Kidney tubule cell (primary cell): ENCODE results near the gene FNIP1.
"Not testable (repeated sequence)": the region's sequence is repeated elsewhere in the genome, so short reads cannot be mapped to it uniquely, and the experiment has no call there.

Experiments used
- DNase-seq: peaks from one replicate; pipeline ENCODE4 v3.0.0-alpha.2; 2018; ENCODE audit warnings: low spot score

The FNIP1 gene

DNA sequence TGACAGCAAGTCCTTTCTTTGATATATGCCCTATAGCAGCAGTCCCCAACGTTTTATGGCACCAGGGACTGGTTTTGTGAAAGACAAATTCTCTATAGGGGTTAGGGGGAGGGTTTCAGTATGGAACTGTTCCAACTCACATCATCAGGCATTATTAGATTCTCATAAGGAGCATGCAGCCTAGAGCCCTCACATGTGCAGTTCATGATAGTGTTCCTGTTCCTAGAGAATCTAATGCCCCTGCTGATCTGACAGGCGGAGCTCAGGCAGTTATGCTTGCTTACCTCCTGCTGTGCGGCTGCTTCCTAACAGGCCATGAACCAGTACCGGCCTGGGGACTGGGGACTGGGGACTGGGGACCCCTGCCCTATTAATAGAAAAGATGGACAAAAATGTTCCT is 159.1 kb downstream of the FNIP1 start:
- DNase-seq = no peak

DNA sequence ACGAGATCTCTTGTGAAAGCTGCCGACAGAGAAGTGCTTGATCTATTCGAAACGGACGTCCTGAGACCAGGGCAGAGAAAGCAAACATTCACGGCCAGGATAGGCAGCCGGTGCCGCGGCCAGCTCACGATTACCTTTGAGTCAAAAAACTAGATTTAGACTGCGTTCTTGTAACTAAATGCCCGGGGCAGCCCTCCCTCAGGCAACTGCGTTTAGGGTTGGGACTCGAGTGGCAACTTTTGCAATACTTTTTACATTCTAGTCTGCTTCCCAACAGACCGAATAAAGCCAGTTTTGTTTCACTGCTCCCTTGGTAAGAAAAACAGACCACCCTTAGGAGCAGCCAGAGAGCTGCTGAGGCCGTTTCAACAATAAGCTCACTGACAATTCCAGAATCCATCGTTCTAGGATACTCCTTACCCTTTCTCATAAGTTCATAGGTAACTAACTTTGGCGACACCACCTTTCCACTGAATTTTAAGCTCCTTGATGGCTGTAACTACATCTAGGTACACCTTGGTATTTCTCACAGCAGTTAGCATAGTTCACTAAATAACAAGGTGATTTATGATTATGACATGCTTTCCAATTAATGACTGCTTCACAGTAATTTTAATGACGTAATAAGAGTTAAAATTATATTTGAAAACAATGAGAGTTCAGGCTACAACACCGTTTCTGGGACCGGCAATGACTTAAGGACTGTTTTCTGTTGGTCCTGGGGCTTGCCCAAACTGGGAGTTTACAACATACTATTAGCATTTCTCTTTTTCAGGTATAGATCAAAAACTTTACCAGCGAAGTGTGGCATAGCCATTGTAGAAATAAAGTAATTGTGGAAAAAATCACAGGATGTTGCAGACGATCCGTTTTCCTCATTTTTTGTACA is 160.9 kb downstream of the FNIP1 start:
- peak; percentile 46 for DNase-seq

DNA sequence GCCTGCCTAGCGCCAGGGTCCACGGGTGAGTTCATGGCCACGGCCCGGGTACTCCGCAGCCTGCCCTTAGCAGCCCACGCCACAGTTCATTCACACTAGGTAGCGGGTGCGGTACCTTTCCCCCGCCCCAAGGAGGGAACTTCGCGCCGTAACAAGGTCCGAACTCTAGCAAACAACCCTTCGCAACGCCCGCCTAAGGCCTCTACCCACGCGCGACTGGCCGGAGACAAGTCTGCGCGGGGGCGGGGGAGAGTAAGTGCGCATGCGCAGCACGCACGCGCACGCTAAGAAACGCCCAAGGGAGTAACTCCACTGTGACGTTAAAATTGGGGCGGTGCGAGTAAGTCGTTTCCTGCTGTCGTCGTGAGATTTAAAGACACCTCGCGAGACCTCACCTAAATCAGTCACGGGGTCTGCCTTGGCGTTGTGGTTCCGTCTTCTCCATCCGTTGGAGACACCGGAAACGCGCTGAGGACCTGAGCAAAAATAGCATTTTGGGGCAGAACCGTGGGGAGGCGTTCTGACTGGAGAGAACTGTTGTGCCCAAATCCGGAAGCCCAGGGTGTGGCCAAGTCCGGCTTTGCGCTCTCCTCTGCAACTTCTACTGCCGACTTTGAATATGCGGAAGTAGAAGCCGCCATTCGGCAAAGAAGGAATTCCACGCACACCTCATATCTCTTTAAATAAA is 161.7 kb downstream of the FNIP1 start, which contains the start of gene RAPGEF6:
Gene RAPGEF6, minus strand, starts transcription at position 234 of the 688 bp plus-strand sequence. Its CDS starts 199 bp downstream, at position 35.
- DNase-seq = peak; percentile 100

DNA sequence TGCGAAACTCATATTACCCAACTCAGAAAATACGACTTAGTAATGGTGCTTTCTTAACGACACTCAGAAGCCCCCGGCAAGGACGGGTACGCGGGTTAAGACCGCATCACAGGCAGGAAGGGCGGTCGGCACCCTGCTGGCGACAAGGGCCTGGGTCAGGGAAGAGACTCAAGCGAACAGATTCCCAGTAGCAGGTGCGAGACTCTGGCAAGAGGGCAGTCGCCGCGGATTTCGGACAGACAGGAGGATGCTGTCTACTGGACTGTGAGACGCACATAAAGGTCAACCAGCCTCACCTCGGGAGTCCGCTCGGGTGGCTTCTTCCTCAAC is 162.2 kb downstream of the FNIP1 start:
- DNase-seq = peak; percentile 75

DNA sequence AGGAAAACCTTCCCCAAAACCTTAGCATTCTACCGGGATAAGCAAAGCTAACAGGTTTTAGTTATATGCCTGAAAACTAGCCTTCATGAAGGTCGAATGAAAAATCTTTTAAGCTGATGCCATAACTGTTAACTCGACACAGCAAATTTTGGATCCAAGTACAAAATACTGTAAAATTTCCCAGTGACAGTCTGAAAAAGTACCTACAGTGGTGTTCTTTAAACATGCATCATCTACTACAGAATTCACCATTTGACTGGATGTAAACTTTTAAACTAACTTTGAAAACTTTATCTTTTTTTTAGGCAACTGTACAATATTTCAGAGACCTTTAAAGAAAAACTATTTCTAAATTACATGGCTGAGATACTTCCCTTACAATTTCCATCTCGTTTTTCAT is 162.6 kb downstream of the FNIP1 start:
- peak; percentile 14 for DNase-seq

DNA sequence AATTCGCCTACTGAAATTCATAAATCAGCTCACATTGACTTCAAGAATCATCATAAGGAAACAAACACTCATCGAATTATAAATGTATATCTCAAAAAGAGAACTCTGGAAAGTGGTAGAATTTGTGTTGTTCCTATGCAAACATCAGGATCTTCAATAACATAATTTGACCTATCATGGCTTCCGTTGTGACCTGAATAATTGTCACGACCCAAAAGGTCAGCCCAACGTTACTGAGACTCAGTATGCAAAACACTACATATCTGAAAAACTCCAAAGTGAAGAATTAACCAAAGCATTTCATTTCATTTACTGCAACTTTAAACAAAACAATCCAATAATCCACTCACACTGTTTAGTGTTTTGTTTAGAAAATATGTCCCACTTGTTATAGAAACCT is 163.0 kb downstream of the FNIP1 start:
- no peak for DNase-seq

DNA sequence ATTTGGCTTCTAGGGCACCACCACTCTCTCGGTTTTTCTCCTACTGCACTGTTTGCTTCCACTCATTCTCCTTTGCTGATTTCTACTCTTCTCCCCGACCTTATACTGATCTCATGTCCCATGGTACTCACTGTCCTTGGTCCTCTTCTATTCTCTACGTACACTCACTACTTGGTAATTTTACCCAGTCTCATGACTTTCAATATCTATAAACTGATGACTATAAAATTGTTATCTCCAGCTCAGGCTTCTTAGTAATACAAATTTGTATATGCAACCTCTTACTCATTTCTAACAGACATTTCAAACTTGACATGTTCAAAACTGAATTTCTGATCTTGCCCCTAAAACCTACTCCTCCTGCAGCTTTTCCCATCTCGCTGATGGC is 165.9 kb downstream of the FNIP1 start:
- no peak for DNase-seq

DNA sequence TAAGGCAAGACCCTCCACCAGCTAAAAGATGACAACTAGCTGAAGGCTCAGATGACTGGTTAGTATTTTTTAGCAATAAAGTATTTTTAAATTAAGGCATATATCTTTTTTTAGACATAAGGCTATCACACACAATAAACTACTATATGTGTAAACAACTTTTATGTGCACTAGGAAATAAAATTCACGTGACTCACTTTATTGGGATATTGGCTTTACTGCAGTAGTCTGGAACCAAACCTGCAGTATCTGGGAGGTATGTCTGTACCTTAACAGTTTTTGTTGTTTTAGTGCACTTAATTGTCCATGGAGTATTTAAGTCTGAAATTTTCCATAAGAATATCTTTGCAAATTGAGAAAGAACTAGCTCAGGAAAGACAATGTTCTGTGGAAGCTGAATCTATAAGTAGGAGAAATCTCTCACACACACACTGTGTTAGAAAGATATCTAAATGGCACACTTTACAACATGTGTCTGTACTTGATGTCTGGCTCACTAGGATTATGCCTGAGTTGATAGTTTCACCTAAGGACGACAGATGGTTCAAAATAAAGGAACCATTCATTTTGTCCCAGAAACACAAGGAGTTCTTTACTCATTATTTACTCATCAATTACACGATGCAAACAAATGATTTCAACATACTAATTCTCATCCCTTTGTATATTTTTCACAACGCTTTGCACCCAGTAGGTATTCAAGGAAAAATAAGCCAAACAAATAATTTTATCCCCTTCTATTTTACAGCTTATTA is 166.4 kb downstream of the FNIP1 start:
- no peak for DNase-seq

DNA sequence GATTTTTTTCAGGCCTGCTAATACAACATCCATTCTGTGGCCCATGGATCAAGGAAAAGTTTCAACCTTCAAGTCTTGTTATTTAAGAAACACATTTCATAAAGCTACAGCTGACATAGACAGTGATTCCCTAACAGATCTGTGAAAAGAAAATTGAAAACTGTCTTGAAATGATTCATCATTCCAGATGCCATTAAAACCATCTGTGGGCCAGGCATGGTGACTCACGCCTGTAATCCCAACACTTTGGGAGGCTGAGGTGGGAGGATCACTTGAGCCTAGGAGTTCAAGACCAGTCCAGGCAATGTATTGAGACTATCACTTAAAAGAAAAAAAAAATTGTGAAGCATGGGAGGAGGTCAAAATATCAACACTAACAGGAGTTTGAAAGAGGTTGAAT is 167.8 kb downstream of the FNIP1 start:
- peak; percentile 60 for DNase-seq

DNA sequence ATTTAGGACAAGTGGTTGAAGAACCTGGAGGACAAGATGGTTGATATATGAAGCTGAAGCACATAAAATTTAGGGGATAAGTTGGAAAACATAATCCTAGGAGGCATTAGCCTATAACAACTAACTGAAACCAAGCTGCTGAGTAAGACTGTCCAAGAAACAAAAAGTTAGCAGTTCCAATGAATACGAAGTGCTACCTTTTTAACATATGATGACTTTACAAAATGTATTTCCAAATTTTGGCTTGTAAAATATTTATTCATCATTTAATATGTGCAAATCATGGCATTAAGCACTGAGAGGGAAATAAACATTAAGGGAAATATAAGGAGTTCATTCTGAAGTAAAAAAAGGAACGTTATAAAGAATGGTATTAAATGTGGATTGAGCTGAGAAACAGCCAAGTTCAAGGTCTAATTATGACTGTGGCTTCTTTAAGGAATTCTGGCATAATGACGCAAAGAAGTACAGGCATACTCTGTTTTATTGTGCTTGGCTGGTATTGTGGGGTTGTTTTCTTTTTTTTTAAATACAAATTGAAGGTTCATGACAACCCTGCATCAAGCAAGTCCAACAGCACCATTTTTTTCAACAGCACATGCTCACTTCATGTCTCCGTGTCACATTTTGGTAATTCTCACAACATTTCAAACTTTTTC is 169.5 kb downstream of the FNIP1 start:
- DNase-seq = no peak

DNA sequence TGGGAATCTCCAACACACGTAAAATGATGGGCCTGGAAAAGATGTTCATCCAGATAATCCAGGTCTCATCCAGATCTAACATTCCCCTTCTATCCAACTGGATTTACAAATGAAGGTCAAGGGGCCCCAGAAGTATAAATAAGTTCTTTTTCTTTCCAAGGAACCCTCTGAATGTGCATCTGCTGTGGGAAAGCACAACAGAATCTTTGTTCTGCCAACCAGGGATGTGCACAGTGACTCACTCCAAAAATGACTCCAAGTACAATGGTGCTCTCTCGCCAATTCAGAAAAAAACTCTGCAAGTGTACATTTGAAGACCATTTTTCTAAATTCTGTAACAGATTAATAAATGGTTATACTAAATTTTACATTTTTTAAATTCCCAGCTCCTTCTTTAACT is 174.2 kb downstream of the FNIP1 start:
- peak; percentile 40 for DNase-seq

DNA sequence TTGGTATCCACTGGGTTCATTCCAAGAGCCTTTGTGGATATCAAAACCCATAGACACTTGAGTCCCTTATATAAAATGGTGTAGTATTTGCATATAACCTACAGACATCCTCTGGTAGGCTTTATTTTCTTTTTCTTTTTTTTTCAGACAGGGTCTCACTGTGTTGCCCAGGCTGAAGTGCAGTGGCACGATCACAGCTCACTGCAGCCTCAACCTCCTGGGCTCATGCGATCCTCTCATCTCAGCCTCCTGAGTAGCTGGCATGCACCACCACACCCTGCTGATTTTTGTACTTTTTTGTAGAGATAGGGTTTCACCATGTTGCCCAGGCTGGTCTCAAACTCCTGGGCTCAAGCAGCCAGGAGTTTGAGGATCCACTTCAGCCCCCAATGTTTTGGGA is 175.7 kb downstream of the FNIP1 start:
- not testable (repeated sequence) for DNase-seq

DNA sequence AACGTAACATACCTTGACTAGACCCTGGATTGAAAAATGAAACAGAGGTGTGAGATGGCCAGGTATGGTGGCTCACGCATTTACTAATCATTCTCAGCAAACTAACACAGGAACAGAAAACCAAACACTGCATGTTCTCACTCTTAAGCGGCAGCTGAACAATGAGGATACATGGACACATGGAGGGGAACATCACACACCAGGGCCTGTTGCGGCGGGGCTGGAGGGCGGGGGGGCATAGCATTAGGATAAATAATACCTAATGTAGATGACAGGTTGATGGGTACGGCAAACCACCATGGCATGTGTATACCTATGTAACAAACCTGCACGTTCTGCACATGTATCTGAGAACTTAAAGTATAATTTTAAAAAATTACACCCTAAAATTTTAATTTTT is 177.7 kb downstream of the FNIP1 start:
- no peak for DNase-seq

DNA sequence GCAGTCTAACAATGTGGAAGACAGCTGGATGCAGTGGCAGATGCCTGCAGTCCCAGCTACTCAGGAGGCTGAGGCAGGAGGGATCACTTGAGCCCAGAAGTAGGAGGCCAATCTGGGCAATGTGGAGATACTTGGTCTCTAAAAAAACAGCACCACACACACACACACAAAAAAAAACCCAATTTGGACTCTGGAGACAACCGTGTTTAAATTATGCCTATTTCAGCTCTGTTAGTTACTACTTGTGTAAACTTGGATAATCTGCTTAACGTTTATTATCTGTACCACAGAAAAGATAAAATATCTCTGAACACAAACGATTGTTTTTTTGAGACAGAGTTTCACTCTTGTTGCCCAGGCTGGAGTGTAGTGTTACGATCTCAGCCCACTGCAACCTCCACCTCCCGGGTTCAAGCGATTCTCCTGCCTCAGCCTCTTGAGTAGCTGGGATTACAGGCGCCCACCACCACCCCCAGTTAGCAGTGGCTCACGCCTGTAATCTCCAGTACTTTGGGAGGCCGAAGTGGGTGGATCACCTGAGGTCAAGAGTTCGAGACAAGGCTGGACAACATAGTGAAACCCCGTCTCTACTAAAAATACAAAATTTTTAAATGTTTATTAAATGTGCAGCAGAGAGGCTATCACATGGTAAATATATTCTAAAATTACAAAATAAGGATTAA is 179.5 kb downstream of the FNIP1 start:
- no peak for DNase-seq

DNA sequence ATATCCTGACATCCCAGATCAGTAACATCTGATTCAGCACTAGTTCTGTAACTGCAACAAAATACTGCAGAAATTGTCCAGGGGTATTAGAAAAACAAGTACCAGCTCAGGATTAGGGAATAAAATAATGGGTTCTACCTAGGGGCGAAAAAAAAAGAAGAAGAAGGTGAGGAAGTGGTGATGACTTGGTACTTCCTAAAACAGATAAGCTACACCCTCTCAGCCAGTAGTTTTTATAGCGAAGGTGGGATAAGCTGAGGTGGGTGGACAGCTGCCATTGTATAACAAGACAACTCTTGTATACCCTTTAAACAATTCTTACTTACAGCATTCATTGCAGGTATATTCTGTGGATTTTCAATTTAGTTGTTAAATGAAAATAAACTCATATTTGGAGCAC is 180.9 kb downstream of the FNIP1 start:
- DNase-seq = no peak

DNA sequence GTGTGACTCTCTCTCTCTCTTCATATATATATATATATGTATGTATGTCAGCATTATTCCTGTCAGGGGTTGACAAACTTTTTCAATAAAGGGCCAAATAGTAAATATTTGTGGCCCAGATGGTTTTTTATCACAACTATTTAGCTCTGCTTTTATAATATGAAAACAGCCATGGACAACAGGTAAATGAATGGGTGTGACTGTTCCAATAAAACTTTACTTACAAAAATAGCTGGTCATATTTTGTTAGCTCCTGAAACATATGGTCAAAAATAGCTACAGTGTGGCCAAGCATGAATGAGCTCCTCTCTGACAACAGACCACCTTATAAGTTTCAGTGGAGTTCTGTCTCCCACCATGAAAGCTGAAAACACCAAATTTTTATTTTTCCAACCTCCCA is 183.4 kb downstream of the FNIP1 start:
- no peak for DNase-seq

DNA sequence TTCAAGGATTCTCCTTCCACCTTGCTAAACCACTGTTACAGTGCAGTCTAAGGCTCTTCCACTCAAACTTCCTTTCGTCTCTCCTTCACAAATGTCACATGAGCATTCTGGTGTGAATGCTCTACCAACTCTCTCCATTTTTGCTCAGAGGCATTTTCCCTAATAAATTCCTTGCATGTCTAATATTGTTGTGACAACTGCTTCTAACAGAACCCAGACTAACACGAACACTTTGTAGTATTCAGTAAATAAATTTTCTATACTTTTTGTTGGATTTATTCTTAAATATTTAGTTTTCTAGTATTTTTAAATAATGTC is 185.8 kb downstream of the FNIP1 start:
- DNase-seq = no peak

DNA sequence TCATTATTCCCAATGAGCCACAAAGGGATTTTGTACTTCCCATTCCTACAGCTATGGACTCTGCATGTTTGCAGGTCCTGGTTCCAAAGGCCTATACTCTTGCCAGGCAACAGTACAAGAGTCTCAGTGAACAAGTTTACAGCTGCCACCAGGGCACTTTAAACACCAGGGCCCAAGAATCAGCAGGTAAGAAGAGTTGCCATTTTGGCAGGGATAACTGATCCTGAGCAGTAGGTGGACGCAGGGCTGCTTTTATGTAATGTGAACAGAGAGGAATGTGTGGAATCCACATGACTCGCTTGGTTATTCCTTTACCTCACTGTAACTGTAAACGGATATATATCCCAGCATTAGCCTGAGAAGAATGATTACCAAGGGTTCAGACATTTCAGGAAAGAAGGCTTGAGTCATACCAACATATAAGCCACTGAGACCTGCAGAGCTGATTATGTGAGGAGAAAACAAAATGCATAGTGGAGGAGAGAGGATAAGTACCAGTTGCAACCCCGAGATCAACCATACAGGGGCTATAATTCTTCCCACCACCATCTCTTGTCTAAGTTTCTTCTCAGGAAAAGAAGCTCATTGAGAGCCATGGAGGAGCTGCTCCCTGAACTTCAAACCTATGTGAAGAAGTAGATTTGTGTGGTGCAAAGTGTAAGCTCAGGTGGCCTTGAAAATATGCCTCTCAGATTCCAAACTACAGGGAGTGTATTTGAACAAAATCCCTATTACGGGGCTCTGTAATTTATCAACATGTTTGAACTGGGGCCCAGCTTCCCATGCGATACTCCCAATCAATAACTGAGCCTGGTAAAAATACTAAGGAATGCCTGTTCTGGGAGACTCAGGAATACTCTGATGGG is 186.4 kb downstream of the FNIP1 start:
- peak; percentile 91 for DNase-seq

DNA sequence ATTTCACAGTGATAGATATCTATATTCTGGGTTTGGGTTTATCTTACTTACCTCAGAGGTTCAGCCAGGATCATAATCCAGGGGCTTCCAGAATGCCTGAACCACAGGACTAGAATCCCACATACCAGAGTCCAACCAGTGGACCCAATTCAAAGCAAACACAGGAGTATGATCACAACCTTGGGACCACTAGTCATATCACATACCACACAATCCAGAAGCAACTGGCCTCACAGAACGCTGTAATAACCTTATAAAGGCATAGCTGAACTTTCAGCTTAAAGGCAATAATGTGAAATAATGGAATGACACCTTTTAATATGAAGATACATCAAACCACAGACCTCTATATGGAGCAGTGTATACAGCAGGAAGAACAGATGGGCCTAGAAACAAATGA is 187.0 kb downstream of the FNIP1 start:
- peak; percentile 38 for DNase-seq

DNA sequence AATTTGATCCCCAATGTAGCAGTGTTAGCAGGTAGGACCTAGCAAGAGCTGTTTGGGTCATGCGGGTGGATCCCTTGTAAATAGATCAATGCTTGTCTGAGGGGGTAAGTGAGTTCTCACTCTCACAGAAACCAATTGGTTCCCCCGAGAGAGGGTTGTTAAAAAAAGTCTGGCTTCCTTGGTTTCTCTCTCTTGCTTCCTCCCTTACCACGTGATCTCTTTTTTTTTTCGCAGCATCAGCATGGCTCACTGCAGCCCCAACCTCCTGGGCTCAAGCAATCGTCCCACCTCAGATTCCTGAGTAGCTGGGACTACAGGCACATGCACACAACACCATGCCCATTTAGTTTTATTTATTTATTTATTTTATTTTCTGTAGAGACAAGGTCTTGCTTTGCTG is 188.2 kb downstream of the FNIP1 start:
- no peak for DNase-seq
